ENCODE data around the gene SERTAD2.

SERTAD2 gene

DNA sequence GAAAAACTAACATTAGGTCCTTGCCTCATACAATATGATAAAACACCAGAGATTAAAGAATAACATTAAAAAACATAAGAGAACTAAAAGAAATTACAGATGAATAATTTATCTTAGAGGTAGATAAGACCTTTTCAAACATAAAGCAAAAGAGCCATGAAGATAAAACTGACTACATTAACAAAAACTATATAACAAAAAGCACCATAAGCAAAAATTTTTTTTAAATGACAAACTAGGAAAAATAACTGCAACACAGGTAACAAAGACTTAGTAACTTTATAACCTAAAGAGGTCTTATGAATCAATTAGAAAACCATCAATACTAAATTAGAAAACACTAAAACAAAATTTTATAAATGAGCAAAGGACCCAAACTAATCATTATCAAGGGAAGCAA, 16.3 kb upstream of the SERTAD2 start:
- no peak for DNase-seq

DNA sequence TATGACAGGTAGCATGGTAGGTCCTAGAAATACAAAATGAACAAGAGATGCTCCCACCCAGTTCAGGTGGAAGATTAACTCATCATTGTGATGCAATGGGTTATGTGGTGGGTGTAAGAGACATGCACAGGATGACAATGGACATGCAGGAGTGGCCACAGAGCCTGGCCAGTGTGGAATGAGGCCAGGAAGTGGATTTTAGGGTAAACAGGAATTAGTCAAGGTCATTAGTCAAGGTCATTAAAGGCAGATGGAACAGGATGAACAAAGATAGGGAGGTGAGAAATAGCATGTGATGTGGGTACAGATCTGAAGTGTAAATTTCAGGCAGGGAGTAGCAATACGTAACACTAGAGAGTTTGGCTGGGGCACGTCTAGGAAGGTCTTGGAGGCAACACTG, 15.6 kb upstream of the SERTAD2 start:
- no peak for DNase-seq

DNA sequence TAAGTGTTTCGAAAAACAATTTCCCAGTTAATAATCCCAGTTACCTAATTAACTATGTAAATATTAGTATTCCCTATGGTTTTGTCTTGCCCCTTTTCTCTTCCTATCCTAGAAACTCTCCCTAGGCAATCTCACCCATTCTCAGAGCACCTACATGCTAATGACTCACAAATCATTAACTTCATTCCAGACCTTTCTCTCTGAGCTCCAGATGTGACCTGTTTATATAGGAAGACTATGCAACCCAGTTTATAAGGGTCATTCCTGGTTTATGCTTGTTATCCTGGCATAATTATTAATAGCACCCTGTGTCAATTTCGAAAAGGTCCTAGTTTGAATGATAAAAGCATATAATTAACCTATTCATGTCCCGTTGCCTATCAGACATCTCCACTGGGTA, 14.8 kb upstream of the SERTAD2 start:
- DNase-seq = no peak

DNA sequence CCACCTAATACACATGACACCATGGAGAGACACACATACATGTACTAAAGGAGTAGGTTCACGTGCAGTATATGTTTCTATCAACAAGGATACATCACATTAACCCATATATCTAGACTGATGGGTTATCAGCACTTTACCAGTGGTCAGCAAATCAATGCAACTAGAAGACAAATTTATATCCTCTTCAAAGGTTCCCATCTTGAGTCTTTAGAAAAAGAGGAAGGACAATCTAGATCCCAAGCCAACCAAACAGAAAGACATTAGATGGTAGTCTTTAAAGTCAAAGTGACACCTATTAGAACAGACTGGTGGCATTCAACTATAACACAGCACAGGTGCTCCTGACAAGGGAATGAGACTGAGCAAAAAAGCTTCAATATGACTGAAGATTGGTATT, 13.8 kb upstream of the SERTAD2 start:
- DNase-seq = no peak

DNA sequence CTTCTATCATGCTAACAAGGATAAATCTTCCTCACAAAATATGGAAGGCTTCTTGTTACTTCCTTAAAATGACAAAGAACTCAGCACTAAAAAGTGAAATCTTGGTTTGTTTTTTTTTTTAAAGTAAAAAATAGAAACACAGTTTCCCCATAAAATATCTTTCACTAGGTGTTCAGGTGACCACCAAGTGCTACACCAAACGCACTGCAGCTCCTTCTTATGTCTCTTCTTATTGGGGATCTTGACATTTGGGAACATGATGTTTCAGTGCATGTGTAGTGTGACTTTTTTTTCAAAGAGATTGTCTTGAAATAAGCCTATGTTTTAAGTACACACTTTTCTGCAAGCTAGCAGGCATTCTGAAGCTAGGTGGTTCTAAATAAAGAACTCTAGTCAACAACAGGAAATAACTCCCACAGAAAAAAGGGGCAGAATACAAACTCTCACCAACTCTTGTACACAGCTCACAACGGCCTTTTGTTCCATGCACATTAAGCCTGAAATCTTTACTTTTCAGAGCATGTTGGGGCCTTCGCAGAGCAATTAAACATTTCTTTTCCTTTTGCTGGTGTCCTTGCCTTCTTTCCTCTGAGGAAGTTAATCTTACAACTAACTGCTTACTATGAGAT, 13.2 kb upstream of the SERTAD2 start:
- DNase-seq = no peak

DNA sequence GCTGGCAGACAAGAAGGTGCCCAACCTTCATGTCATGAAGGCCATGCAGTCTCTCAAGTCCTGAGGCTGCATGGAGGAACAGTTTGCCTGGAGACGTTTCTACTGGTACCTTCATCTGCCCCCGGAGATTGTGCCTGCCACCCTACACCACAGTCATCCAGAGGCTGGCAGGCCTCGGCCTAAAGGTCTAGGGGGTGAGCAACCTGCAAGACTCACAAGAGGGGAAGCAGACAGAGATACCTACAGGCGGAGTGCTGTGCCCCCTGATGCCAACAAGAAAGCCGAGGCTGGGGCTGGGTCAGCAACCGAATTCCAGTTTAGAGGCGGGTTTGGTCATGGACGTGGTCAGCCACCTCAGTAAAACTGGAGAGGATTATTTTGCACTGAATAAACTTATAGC, 12.0 kb upstream of the SERTAD2 start:
- DNase-seq = no peak

DNA sequence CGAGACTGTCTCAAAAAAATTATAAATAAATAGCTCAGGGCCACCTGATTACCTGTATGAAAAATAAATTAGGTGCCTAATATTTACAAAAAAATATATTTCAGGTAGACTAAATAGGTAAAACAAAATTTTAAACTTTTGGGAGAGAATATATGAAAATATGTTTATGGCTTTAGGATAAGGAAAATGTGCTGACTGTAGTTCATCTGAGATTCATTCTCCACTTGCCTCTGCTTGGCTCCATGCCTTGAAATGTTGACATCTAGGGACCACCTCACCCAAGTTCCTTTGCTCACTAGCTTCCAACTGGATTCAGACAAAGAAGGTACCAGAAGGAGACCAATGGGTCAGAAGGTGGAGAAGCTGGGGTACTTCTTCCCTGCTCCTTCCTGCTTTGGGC, 9.7 kb upstream of the SERTAD2 start:
- DNase-seq = no peak

DNA sequence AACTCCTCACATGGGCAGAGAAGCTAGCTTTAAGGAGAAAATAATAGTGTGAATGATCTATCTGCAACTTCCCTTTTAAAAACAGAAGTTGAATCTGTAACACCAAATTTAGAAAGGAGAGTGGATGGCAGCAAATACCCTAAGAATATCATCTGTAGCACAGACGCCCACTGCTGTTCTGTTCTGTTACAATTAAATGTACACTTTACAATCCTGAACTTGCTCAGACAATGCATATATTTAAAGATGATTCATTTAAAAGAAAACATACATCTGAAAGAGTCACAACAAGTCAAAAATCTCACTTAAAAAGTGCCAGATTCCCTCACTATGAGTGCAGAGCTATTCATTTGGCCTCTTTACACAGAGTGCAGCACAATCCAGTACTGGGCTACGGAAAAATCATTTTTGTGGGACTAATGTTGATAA, 8.0 kb upstream of the SERTAD2 start:
- no peak for DNase-seq

DNA sequence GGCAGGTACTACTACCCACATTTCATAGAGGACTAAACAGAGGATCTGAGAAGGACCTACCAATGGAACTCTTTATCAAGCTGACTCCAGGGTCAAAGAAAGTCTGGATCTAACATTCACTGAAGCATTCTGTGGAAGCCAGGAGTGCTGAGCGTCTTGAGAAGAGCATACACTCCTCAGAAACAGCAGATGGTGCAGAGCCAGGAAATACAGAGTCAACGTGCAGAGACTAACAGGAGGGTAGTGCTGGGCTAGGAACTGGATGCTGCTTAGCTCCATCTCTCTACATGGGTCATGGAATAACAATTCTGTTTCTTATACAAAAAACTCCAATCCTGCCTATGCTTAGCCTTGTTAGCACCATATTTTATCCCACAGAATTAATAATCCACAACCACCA, 5.5 kb upstream of the SERTAD2 start:
- no peak for DNase-seq

DNA sequence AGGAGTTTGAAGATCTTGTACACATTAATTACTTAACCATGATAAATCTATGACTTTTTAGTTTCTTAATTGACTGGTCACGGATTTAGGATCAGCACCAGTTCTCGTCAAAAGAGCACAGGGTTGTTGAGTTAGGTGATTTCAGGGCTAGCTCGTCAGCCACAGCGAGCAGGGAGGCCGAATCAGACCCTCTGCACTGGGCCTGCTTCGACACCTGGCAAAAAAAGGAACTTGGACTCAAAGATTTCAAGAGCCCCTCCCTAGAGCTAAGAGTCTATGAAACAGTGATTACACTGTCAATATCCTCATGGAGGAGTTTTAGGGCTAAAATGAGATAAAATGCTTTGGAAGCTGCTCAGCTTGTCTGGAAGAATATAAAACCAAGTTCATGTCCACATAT, 4.6 kb upstream of the SERTAD2 start:
- no peak for DNase-seq

DNA sequence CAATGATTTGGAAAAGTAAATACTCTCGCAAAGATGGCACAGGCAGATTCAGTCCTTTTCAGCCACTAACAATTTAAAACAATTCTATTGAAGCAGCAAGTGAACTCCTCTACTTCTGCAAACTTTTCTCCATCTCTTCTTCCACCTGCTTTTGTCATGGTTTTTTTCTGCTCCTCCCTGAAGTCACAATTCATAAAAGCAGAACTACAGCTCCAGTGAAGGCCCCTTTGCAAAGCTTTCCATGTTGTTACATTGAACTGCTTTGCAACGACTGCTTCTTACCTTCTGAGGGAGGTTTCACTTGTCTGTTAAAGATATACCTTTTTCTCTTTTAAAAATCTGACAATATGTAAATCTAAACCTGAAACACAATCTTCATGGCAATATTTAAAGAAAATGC, 3.7 kb upstream of the SERTAD2 start:
- no peak for DNase-seq

DNA sequence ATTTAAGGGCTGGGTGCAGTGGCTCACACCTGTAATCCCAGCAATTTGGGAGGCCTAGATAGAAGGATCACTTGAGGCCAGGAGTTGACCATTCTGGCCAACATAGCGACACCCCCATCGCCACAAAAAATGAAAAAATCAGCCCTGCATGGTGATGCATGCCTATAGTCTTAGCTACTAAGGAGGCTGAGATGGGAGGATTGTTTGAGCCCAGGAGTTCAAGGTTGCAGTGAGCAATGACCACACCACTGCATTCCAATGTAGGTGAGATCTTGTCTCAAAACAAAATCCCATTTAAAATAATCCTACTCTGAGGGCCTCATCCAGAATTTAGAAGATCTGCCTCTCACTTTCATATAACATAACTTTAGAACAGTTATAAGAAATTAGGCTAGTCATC, 2.7 kb upstream of the SERTAD2 start:
- DNase-seq = no peak

DNA sequence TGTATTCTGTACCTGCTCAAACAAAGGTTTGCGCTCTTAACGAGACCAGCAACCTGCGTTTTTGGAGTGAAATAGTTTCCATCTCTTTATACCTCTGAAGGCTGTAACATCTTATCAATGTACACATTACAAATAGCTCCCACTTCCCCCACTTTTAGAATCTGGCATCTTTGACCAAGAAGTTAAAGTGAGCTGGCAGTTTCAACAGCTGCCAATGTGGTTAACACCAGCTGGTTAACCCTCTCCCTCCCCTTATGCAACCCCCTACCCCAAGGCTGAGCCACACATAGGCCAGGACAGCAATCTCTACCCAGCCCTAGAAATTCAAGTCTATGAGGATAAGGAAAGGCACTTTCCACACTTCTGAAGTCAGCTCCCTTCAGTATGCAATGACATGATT, 2.2 kb upstream of the SERTAD2 start:
- peak; percentile 63 for DNase-seq

DNA sequence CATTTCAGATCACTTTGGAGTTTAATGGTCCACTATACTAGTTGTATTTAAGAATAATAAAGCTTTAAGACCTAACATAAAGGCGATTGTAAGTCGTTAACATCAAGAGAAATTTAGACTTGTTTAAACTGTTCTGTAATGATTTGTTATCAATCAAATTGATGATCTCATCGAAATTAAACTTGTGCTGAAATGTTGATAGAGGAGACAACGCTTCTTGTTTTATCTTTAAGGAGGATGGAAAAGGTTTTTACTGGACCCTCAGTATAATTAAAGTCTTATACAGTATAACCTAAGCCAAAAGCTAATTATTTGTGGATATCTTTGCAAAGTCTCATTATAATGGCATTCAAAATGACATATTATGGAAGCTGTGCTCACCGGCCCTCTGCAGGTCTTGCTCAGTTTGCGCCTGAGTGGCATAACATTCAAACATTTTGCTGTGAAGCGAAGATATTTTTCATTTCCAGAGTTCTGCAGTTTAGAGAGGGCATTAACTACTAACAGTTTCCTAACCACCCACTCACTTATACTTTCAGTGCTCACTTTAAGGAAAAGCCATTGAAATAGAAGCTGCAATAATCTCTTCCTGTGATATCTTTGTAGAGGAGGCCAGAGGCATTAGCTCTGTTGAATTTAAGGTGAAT, 1.4 kb upstream of the SERTAD2 start:
- peak; percentile 67 for DNase-seq

DNA sequence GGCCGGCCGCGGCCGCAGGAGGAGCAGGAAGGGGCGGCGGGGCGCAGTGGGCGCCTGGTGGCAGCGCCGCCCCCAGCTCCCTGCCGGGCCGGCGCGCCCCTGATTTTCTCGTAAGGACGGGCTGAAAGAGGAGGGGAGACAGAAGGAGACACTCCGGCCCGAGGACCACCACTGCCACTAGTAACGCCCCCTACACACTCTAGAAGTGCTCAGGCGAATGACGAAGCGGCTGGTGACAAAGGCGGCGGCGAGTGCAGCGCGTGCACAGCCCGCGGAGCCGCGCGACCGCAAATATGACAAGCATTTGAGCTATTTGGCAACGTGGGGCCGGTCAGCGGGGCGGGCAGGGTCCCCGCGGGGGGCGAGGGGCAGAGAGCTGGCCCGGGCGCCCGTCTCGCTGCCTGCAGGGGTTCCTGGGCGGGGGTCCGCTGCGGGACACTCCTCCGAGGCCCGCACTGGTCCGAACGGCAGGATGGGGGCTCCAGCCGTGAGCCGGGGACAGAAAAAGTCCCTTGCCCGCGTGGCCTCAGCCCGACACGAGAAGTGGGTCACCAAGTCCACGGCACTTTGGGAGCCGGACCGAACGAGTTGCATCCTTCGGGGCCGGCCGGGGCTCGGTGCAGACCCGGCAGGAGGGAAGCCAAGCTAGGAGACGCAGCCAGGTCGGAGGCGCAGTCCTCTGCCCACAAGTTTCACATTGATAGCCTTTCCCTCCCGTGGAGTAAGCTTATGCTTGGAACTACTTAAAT, 524 bp upstream of the SERTAD2 start:
- peak; percentile 70 for DNase-seq

DNA sequence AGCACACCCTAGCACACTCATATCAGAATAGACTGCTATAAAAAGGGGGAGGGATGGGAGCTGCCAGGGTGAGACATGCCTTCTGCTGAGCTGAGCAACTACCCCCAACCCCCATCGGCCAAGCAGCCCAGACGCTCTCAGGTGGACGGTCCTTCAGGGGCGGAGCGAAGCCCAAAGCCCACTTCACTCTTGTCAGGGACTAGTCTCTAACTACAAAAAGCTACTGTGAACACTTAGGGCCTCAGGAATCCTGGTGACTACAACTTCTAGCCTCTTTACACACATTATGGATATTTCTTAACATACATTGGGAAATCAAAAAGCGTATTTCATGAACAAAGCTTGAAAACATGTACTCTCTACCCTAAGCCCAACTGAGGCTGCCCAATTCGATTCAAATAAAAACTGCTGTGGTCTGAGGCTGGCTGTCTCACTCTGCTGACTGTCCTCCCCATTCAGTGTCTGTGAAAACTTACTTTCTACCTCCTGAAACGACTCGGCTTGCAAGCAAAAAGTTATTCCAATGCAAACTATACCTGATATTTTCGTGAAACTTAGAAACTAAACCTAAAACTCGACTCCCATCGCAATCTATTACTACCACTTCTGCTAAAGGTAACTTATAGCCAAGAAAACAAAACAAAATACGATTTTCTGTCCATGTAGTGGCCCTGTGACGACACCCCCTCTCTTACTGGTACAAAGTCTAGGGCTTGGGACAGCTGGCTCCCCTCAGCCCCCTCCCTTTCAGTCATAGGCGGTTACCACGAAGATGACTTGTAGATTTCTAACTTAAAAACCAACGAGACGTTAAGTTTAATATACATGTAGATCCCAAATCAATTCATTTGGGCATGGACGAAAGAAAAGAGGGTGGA, 1.2 kb downstream of the SERTAD2 start:
- DNase-seq = peak; percentile 68

DNA sequence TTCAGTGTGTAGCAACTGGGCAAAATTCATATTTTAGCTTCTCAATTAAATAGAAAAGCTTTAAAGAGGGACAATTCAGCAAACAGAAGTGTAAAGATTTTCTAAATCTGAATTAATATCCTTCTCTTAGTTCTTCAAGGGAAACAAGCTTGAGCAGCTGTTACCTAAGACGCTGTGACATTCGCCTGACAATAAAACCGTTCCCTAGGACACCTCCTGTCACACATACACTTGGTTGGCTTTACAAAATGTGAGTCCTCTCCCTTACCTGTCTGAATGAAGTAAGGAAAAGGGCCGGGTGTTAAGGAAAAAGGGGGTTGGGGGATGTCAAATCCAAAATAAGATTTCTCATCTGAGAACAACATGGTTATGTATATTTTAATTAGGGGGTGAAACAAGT, 2.1 kb downstream of the SERTAD2 start:
- DNase-seq = no peak

DNA sequence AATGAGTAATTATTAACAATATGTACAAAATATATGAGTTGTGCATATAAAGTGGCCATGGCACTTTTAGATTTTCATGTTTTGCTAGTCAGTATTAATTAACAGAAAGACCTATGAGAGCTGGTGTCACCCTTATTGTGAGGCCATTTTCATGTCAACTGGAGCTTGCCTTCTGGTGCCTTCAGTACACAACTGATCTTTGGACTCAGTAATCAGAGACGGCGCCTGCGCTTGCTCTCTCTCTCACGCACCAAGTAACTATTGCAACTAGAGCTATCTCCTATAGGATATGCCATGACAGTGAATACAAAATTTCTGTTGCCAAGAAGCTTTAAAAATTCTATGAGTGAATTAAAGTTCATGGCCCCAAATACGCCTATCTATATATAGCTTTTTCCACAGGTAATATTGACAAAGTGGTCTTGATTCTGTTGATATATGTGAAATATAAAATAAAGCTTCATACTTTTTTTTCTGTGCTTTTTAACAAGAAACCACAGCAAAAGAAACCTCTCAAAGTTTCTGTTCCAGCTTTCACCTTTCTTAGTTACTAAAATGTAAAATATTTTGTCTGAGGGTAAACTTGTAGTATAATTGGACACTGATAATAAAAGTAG, 2.9 kb downstream of the SERTAD2 start:
- DNase-seq = no peak

DNA sequence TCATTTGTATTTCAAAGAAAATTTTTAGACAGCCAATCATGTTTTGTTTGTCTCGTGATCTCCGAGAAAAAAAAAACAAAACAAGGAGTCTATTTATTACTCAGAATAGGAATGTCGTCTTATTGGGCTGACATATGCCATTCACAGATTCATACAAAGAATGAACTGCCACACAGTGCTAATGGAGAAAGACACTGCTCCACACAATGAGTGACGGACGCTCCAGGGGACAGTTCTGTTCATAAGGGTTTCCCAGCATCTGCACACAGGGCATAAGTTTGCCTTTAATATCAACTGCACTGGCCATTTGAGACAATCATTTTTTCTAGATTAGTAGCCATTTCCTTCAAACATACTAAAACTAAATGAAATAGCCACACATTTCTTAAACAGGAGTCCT, 3.4 kb downstream of the SERTAD2 start:
- DNase-seq = no peak

DNA sequence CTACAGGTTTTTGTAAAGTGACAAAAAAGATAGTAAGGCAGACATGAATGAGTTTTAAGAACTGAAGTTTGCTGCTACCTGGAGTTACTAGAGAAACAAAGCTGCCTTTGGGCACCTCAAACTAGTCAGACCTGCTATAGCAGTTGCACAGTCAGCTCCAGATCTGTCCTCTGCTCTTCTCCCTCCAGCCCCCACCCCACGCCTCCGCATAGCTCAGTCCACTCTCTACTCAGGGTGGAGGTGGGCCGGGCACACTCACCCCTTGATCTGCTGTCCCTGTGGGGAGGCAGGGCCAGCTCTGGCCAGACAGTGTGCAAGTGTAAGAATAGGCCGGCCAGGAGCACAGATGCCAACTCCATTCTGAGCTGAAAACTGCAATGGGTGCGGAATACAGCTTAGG, 4.1 kb downstream of the SERTAD2 start:
- DNase-seq = no peak

DNA sequence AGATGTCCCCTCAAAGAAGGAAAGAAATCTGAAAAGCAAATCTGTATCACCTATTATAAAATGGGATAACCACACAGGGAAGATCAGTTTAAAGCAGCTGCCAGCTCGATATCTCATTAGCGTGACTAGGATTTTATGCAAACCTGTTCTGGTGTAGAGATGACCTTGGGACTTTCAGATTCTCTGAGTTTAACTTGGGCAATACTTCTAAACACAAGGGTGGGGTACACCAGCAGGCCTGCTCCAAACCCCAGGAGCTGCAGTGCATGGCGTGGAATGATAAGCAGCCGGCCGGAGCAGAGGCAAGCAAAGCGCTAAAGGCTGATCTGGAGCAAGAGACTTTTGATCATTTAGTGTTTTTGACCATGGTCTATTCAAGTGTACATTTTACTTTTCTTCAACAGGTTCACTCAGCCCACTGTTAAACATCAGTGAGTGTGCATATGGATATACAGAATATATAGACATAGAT, 4.7 kb downstream of the SERTAD2 start:
- DNase-seq = no peak

DNA sequence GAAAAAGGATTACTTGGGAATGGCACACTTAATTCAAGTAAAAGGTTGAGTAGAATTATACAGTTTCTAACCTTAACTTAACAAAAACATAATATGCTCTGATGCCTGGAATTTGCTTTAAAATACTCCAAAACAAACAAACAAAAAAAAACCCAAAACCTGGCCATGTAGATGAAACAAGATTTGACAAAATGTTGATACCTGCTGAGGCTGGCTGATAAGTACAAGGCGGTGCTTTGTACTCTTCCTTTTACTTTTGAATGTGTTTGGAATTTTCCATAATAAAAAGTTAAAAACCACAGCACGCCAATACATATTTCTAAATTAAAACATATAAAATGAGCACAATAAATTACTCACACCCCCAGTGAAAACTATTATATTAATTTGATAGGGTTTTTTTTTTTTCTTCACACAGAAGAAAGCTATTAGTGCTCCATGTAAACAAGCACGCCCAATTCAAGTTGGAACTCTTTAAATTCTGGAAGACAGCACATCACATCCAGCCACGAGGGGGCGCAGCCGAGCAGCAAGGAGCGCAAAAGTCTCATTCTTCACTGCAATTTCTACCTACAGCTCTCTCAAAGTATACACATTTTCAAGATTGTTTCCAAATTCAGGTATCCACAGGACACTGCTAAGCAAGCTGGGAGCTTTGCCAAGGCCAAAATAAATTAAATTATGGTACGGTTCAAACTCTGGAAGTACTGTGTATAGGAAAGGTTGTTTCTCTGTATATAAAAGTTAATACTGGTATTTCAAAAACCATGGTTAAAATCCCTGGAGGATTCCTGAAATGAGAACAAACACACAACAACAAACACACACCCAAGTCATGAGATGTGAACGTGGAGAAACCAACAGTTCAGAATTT, 7.5 kb downstream of the SERTAD2 start:
- peak; percentile 81 for DNase-seq

All from activated CD4-positive, alpha-beta T cell treated with anti-CD3 and anti-CD28 coated beads, Interleukin-10, Interleukin-2, amounts not matched to agents 100 ng/mL and 50 ng/mL, durations not matched to agents 16 hours and 8 hours (primary cell).